Measurements from ENCODE around the gene OLFML2A.
A peak's percentile ranks its signal among the peaks of the same experiment; 100 is the strongest.

Gene OLFML2A

DNA sequence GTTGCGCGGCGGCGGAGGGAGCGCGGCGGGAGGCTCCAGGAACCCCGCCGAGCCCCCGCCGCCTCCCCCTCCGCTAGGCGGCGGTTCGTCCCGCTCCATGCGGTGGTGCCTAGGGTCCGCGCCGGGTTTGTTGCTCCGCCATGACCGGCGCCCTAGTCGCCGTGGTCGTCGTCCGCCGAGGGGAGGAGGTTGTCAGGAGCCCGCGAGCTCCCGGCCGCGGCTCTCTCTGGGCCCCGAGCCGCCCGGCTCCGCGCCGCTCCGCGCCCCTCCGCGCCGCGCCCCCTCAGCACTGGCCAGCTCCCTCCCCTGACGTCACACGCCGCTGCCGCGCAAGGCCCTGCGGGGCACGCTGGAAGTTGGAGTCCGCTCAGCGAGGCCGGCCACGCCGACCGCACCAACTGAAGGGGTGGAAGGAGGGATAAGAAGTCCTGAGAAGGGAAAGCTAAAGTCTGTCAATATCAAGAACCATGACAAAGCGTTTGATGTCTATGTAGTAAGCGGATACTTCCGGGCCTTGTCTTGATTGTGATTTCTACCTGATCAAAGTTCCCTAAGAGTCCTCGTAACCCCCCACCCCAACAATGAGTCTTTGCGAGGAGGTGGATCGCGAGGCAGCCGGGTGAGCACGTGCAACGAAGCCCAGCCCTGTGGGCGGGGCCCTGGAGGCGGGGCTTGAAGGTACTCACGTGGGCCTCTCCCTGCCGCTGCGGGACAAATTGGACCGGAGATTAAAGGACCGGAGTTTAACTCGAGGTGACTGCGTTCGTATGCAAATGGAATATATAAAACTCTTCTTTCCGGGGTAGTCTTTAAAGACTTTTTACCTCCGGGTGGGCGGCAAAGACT, 5.7 kb upstream of the OLFML2A start, which contains the start of gene NR6A1 (continued):
- no peak for TF ChIP-seq PRDM2 (tag by site-specific recombination; IDR thresholded peaks at IDR 0.05; ENCODE audit: borderline replicate concordance)
- peak; percentile 72; the same call in 1 of the 2 replicates for TF ChIP-seq RBAK (tag by site-specific recombination; IDR thresholded peaks at IDR 0.05)
- TF ChIP-seq ZNF639 (tag by site-specific recombination; IDR thresholded peaks at IDR 0.05) = peak; percentile 43
- no peak for TF ChIP-seq ZNF544 (tag by site-specific recombination; IDR thresholded peaks at IDR 0.05)
- no peak for TF ChIP-seq YY2 (tag by site-specific recombination; IDR thresholded peaks at IDR 0.05)
- TF ChIP-seq ZNF174 (tag by site-specific recombination; IDR thresholded peaks at IDR 0.05) = no peak
- TF ChIP-seq, protein P1, sequence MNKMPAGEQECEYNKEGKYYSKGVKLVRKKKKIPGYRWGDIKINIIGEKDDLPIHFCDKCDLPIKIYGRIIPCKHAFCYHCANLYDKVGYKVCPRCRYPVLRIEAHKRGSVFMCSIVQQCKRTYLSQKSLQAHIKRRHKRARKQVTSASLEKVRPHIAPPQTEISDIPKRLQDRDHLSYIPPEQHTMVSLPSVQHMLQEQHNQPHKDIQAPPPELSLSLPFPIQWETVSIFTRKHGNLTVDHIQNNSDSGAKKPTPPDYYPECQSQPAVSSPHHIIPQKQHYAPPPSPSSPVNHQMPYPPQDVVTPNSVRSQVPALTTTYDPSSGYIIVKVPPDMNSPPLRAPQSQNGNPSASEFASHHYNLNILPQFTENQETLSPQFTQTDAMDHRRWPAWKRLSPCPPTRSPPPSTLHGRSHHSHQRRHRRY (tag by site-specific recombination; IDR thresholded peaks at IDR 0.05) = no peak
- TF ChIP-seq ZNF148 (tag by site-specific recombination; IDR thresholded peaks at IDR 0.05; ENCODE audit: borderline replicate concordance) = no peak; the same call in 1 of the 2 replicates
- TF ChIP-seq ZNF426 (tag by site-specific recombination; IDR thresholded peaks at IDR 0.05) = no peak
- TF ChIP-seq ZNF76 (tag by site-specific recombination; IDR thresholded peaks at IDR 0.05; ENCODE audit: borderline replicate concordance, low read depth) = peak; percentile 89
- peak; percentile 41 for TF ChIP-seq SETDB1 (IDR thresholded peaks at IDR 0.05; ENCODE audit: insufficient read length, low read length)
- TF ChIP-seq ZNF221 (tag by site-specific recombination; IDR thresholded peaks at IDR 0.05; ENCODE audit: borderline replicate concordance) = no peak
- TF ChIP-seq ZNF26 (tag by site-specific recombination; IDR thresholded peaks at IDR 0.05) = no peak
- no peak for TF ChIP-seq ZNF658 (tag by site-specific recombination; IDR thresholded peaks at IDR 0.05)
- no peak for TF ChIP-seq ZNF155 (tag by site-specific recombination; IDR thresholded peaks at IDR 0.05)
- TF ChIP-seq ZNF561 (tag by site-specific recombination; IDR thresholded peaks at IDR 0.05; ENCODE audit: borderline replicate concordance) = peak; percentile 84; the same call in 1 of the 2 replicates
- TF ChIP-seq ZBTB8A (tag by site-specific recombination; IDR thresholded peaks at IDR 0.05) = peak; percentile 54
- TF ChIP-seq ZNF660 (tag by site-specific recombination; IDR thresholded peaks at IDR 0.05) = 0 out of 2 replicates have a peak, but pooled peaks have one; percentile 13
- TF ChIP-seq ZNF747 (tag by site-specific recombination; IDR thresholded peaks at IDR 0.05) = no peak
- TF ChIP-seq ZNF654 (tag by site-specific recombination; IDR thresholded peaks at IDR 0.05; ENCODE audit: low read depth) = no peak
- TF ChIP-seq ZBTB48 (tag by site-specific recombination; IDR thresholded peaks at IDR 0.05) = peak; percentile 98
- TF ChIP-seq PRDM1 (tag by site-specific recombination; IDR thresholded peaks at IDR 0.05) = no peak
- no peak for TF ChIP-seq ZNF133 (tag by site-specific recombination; IDR thresholded peaks at IDR 0.05)
- no peak for TF ChIP-seq ZNF121 (tag by site-specific recombination; IDR thresholded peaks at IDR 0.05)
- peak; percentile 68 for TF ChIP-seq KLF8 (tag by site-specific recombination; IDR thresholded peaks at IDR 0.05)
- no peak for TF ChIP-seq ZNF19 (tag by site-specific recombination; IDR thresholded peaks at IDR 0.05; ENCODE audit: low read depth)
- no peak for TF ChIP-seq ZNF530 (tag by site-specific recombination; IDR thresholded peaks at IDR 0.05; ENCODE audit: low read depth)
- no peak for TF ChIP-seq ZNF791 (tag by site-specific recombination; IDR thresholded peaks at IDR 0.05)

Data from HEK293 (cell line).